Lower leg skin (tissue), 3 donors: ENCODE measurements around the gene UCHL1.

Experiments used
- CTCF ChIP-seq, 3 donors: fragments of 450-650 bp; IDR thresholded peaks; one replicate each; pipeline ENCODE4 v1.5.1; 2016; ENCODE audit warnings: antibody characterized with exemption in 3 of 3, mild to moderate bottlenecking in 3 of 3, moderate library complexity in 2 of 3
- POLR2A ChIP-seq, 2 donors: fragments of 450-650 bp; IDR thresholded peaks; one replicate each; pipeline ENCODE4 v1.6.1; 2016 to 2017; ENCODE audit warnings: antibody characterized with exemption in 2 of 2, mild to moderate bottlenecking in 1 of 2, moderate library complexity in 1 of 2

DNA sequence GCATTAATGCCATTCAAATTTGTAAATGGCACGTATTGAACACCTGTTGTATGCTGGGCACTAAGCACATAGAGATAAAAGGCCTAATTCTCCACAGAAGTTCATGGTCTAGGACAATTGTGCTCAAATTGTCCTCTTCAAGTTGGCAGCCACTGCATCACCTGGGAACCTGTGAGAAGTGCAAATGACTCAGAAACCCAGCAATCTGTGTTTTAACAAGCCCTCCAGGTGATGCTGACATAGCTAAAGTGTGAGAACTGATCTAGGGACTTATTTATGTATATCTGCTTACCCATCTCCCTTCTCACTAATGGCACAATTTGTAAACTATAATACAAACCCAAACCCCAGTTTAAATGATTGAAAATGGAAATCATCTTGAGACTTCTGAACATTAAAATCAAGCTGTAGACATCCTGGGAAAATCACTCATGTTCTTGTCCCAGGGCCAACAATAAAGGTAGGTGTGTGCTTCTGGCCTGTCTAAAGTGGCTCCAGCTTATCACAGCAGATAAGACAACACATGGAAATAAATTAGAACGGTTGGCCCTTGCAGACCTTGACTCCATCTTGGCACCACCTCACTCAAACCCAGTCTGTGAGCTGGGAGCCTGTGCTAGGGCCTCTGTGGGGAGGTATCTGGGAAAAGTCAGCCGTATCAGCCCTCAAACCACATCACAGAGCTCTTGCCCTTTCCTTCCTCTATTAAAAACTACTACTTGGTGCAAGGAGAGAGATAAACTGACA lies 46.8 kb downstream of the UCHL1 start:
- TF ChIP-seq CTCF (IDR thresholded peaks at IDR 0.05) (no peak), POLR2A (IDR thresholded peaks at IDR 0.05) (no peak)
